Hepatocyte (in vitro differentiated cells): Measurements from ENCODE around the gene MACROD2. TPM values are rescaled to one million over a fixed set of nuclear protein-coding genes. Genes with fewer than 3 reads are reported as not detected.

Experiments
- DNase-seq: peaks from one replicate; pipeline ENCODE4 v3.0.0-alpha.2; 2016; ENCODE audit warnings: low spot score
- H2AFZ ChIP-seq: fragments of 200-600 bp; sonication (generic); 2 replicates; pipeline ENCODE4 v1.6.0; 2016; ENCODE audit warnings: antibody characterized with exemption, mild to moderate bottlenecking
- H3K27ac ChIP-seq: fragments of 200-600 bp; sonication (generic); 2 replicates; pipeline ENCODE4 v1.5.1; 2016; ENCODE audit warnings: mild to moderate bottlenecking
- H3K27me3 ChIP-seq: fragments of 200-600 bp; sonication (generic); 2 replicates; pipeline ENCODE4 v1.6.1; 2016
- H3K36me3 ChIP-seq: fragments of 200-600 bp; sonication (generic); replicated peaks from 2 replicates; pipeline ENCODE4 v1.5.1; 2016; ENCODE audit warnings: low read depth; ENCODE audit not compliant: insufficient read depth
- H3K4me1 ChIP-seq: fragments of 200-600 bp; sonication (generic); 2 replicates; pipeline ENCODE4 v1.5.1; 2016; ENCODE audit warnings: mild to moderate bottlenecking, moderate library complexity; ENCODE audit not compliant: insufficient read depth
- H3K4me2 ChIP-seq: fragments of 200-600 bp; sonication (generic); 2 replicates; pipeline ENCODE4 v1.6.0; 2016
- H3K4me3 ChIP-seq: fragments of 200-600 bp; sonication (generic); 2 replicates; pipeline ENCODE4 v1.5.1; 2016; ENCODE audit warnings: mild to moderate bottlenecking
- H3K79me2 ChIP-seq: fragments of 200-600 bp; sonication (generic); 2 replicates; pipeline ENCODE4 v1.6.0; 2017; ENCODE audit warnings: mild to moderate bottlenecking
- H3K9me2 ChIP-seq: fragments of 200-600 bp; sonication (generic); replicated peaks from 2 replicates; pipeline ENCODE4 v1.6.0; 2017; ENCODE audit warnings: mild to moderate bottlenecking; ENCODE audit not compliant: insufficient read depth
- H3K9me3 ChIP-seq: fragments of 200-600 bp; sonication (generic); 2 replicates; pipeline ENCODE4 v1.5.1; 2016; ENCODE audit warnings: low read depth, mild to moderate bottlenecking
- H4K20me1 ChIP-seq: fragments of 200-600 bp; sonication (generic); 2 replicates; pipeline ENCODE4 v1.6.0; 2016; ENCODE audit warnings: mild to moderate bottlenecking; ENCODE audit not compliant: insufficient read depth, poor library complexity, severe bottlenecking
- CTCF ChIP-seq: fragments of 200-600 bp; sonication (generic); IDR thresholded peaks from 2 replicates; pipeline ENCODE4 v1.5.1; 2016; ENCODE audit warnings: antibody characterized with exemption, mild to moderate bottlenecking; ENCODE audit not compliant: poor library complexity
- EZH2 ChIP-seq: fragments of 200-600 bp; sonication (generic); IDR thresholded peaks from 2 replicates; pipeline ENCODE4 v1.6.1; 2016; ENCODE audit warnings: antibody characterized with exemption, mild to moderate bottlenecking, borderline replicate concordance
- EZH2phosphoT487 ChIP-seq: fragments of 200-600 bp; sonication (generic); IDR thresholded peaks from one replicate; pipeline ENCODE4 v1.6.1; 2018; ENCODE audit warnings: antibody characterized with exemption, mild to moderate bottlenecking, low read depth, moderate library complexity; ENCODE audit not compliant: unreplicated experiment, severe bottlenecking
- WGBS: methylation state at CpG from one replicate; pipeline ENCODE4 v1.1.6; 2016; ENCODE audit warnings: low lambda C conversion rate; ENCODE audit errors: missing lambda C conversion rate; 5-methylcytosine and 5-hydroxymethylcytosine counted together
- polyA plus RNA-seq: library from polyadenylated mRNA; unstranded; fragments of >200 nt; fragmentation: Nextera tagmentation; extraction: Ambion mirVana; gene quantifications from 2 replicates; pipeline ENCODE4 v1.2.1, GENCODE V29; 2016
- total RNA-seq: library from RNA; depleted of rRNA; stranded (reverse); fragments of >200 nt; gene quantifications from 2 replicates; pipeline ENCODE4 v1.2.3, GENCODE V29; 2014

Gene MACROD2
- total and polyA plus RNA-seq, 2 experiments from 2014 or later = 2.4 to 3.1 TPM

GRCh38 chr20:14729390-14729789 lies 734.1 kb downstream of the MACROD2 start:
- TF ChIP-seq EZH2 (no peak), EZH2phosphoT487 (no peak), CTCF (no peak)
- Histone ChIP-seq H3K4me1 (peaks cover 6% of the 10 kb centered on the region), H3K27me3 (no peaks in the 10 kb centered on the region), H4K20me1 (no peaks in the 10 kb centered on the region), H3K9me2 (no peaks in the 10 kb centered on the region), H3K4me2 (no peak overlapping the region), H3K9me3 (no peaks in the 10 kb centered on the region), H3K27ac (no peak overlapping the region), H2AFZ (no peak overlapping the region), H3K4me3 (no peak overlapping the region), H3K36me3 (no peaks in the 10 kb centered on the region), H3K79me2 (no peaks in the 10 kb centered on the region)
- WGBS = 41% methylated on average over 3 of the region's 3 CpGs
- DNase-seq = no peak

GRCh38 chr20:14732343-14732742 lies 737.0 kb downstream of the MACROD2 start:
- H3K9me3 ChIP-seq = no peaks in the 10 kb centered on the region
- H3K27ac ChIP-seq = no peak overlapping the region
- H4K20me1 ChIP-seq = no peaks in the 10 kb centered on the region
- no peaks in the 10 kb centered on the region for H3K9me2 ChIP-seq
- TF ChIP-seq EZH2phosphoT487 (no peak), EZH2 (no peak), CTCF (no peak)
- H3K4me3 ChIP-seq = no peak overlapping the region
- peaks cover 6% of the 10 kb centered on the region for H3K4me1 ChIP-seq
- no peak for DNase-seq
- H3K36me3 ChIP-seq = no peaks in the 10 kb centered on the region
- no peaks in the 10 kb centered on the region for H3K79me2 ChIP-seq
- peak overlapping the region; percentile 2 for H2AFZ ChIP-seq
- no peaks in the 10 kb centered on the region for H3K27me3 ChIP-seq
- WGBS = 60% methylated on average over 3 of the region's 3 CpGs
- no peak overlapping the region for H3K4me2 ChIP-seq

- Histone ChIP-seq H3K4me2 (no peak overlapping the region), H3K4me3 (no peak overlapping the region), H3K27ac (no peak overlapping the region), H3K36me3 (no peaks in the 10 kb centered on the region), H3K79me2 (no peaks in the 10 kb centered on the region), H2AFZ (no peak overlapping the region), H3K9me2 (no peaks in the 10 kb centered on the region), H4K20me1 (no peaks in the 10 kb centered on the region), H3K4me1 (peaks cover 6% of the 10 kb centered on the region), H3K9me3 (no peaks in the 10 kb centered on the region), H3K27me3 (no peaks in the 10 kb centered on the region)
- DNase-seq = no peak
- 87% methylated on average over 1 of the region's 1 CpG for whole genome bisulfite sequencing
- TF ChIP-seq EZH2phosphoT487 (no peak), EZH2 (no peak), CTCF (no peak)
Measured at GRCh38 chr20:14732996-14733395, 737.7 kb downstream of the MACROD2 start.

- H2AFZ ChIP-seq = no peak overlapping the region
- no peak overlapping the region for H3K27ac ChIP-seq
- no peaks in the 10 kb centered on the region for H3K27me3 ChIP-seq
- H3K4me1 ChIP-seq = no peaks in the 10 kb centered on the region
- no peak for DNase-seq
- H3K9me3 ChIP-seq = no peaks in the 10 kb centered on the region
- TF ChIP-seq EZH2phosphoT487 (no peak), CTCF (no peak), EZH2 (no peak)
- no peak overlapping the region for H3K4me3 ChIP-seq
- no peaks in the 10 kb centered on the region for H4K20me1 ChIP-seq
- no peaks in the 10 kb centered on the region for H3K36me3 ChIP-seq
- H3K79me2 ChIP-seq = no peaks in the 10 kb centered on the region
- H3K4me2 ChIP-seq = no peak overlapping the region
- no peaks in the 10 kb centered on the region for H3K9me2 ChIP-seq
Measured at GRCh38 chr20:14740380-14740779, 745.1 kb downstream of the MACROD2 start.
